Measurements from ENCODE around the gene FPR3. TPM values are rescaled to one million over a fixed set of nuclear protein-coding genes. Genes with fewer than 3 reads are reported as not detected.

Gene FPR3
- total and polyA plus RNA-seq, 10 of the 15 experiments (the other 5 are each of a cell fraction or from before 2014, with no cell fraction given) = not detected

DNA sequence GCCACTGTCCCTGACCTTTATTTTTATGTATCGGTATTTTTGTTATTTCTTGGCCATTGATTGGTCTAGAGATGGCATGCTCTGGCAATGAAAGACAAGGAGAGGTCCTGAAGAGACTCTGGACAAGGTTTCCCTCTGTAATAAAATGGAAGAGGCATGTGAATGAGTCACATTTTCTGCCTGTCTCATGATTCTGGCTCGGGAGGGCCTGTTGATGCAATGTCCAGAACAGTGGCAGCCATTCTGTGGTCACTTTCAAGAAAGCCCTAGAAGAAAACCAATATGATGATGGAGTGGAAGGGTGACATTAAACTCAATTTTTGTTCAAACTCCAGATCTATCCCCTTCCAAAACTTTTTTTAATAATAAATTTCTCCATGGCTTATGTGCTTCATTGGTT is 2.0 kb upstream of the FPR3 start:
- no peak for TF ChIP-seq ZNF274 (IDR thresholded peaks at IDR 0.05; ENCODE audit: insufficient read depth, insufficient read length)

DNA sequence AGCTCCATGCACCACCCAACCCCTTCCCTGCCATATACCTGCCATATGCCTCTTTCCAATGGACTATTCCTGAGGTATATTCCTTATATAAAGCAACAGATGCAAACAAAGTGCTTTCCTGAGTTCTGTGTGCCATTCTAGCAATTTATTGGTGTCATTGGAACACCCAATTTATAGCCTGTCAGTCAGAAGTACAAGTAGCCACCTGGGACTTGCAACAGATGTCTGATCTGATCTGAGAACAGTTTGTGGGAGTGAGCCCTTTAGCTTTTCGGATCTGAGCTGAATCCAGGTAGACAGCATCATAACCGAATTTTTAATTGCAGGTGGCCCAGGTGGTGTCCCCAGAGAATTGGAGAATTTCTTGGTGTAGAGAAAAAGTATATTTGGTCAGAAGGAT is 963 bp upstream of the FPR3 start:
- ChIA-PET RAD21 (ENCODE audit: unreplicated experiment) (no interaction called here), POLR2A (no interaction called here), CTCF (no interaction called here), SMC1A (ENCODE audit: uncharacterized antibody, unreplicated experiment) (no interaction called here)
- Histone ChIP-seq H3K27ac (ENCODE audit: control insufficient read depth, insufficient read depth) (no peak overlapping the region), H3K9ac (ENCODE audit: control insufficient read depth, insufficient read depth, low read length) (no peak overlapping the region), H3K79me2 (ENCODE audit: control insufficient read depth, insufficient read depth, low read length) (no peaks in the 10 kb centered on the region), H2AFZ (ENCODE audit: control insufficient read depth, low read depth, low read length) (no peak overlapping the region), H3K36me3 (ENCODE audit: control insufficient read depth in 2 of 2, insufficient read depth in 2 of 2, low read length in 1 of 2) (no peaks in the 10 kb centered on the region), H3K9me3 (replicated peaks; ENCODE audit: control insufficient read depth, insufficient read depth, low read length) (no peaks in the 10 kb centered on the region; the same call in 2 of the 3 replicates), H4K20me1 (ENCODE audit: control insufficient read depth, insufficient read depth) (no peaks in the 10 kb centered on the region), H3K4me2 (ENCODE audit: control insufficient read depth, insufficient read depth) (no peak overlapping the region), H3K27me3 (replicated peaks in 1 of 2; ENCODE audit: control insufficient read depth in 2 of 2, insufficient read depth in 2 of 2, low read length in 1 of 2) (no peaks in the 10 kb centered on the region), H3K4me1 (ENCODE audit: control insufficient read depth, insufficient read depth, low read length) (no peaks in the 10 kb centered on the region), H3K4me3 (no peak overlapping the region)
- FAIRE-seq = no peak
- in situ Hi-C loops (cut with MboI) (no loop called here), intact Hi-C loops (cut with micrococcal nuclease; ENCODE audit: unreplicated experiment) (no loop called here)
- WGBS (ENCODE audit: insufficient coverage, insufficient replicate concordance, low lambda C conversion rate, missing lambda C conversion rate) = 12% methylated on average over 2 of the region's 2 CpGs
- TF ChIP-seq MTA3 (IDR thresholded peaks at IDR 0.05; ENCODE audit: borderline replicate concordance, low read length) = no peak
- no peak for TF ChIP-seq EED (IDR thresholded peaks at IDR 0.05; ENCODE audit: low read depth)
- no peak for TF ChIP-seq YBX1 (IDR thresholded peaks at IDR 0.05)
- TF ChIP-seq SRF (IDR thresholded peaks at IDR 0.05; ENCODE audit: low read depth in 2 of 2, low read length in 2 of 2) = no peak
- TF ChIP-seq, protein P1, sequence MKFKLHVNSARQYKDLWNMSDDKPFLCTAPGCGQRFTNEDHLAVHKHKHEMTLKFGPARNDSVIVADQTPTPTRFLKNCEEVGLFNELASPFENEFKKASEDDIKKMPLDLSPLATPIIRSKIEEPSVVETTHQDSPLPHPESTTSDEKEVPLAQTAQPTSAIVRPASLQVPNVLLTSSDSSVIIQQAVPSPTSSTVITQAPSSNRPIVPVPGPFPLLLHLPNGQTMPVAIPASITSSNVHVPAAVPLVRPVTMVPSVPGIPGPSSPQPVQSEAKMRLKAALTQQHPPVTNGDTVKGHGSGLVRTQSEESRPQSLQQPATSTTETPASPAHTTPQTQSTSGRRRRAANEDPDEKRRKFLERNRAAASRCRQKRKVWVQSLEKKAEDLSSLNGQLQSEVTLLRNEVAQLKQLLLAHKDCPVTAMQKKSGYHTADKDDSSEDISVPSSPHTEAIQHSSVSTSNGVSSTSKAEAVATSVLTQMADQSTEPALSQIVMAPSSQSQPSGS (IDR thresholded peaks at IDR 0.05; ENCODE audit: low read length) = no peak
- no peak for TF ChIP-seq IKZF2 (IDR thresholded peaks at IDR 0.05)
- TF ChIP-seq, protein P2, sequence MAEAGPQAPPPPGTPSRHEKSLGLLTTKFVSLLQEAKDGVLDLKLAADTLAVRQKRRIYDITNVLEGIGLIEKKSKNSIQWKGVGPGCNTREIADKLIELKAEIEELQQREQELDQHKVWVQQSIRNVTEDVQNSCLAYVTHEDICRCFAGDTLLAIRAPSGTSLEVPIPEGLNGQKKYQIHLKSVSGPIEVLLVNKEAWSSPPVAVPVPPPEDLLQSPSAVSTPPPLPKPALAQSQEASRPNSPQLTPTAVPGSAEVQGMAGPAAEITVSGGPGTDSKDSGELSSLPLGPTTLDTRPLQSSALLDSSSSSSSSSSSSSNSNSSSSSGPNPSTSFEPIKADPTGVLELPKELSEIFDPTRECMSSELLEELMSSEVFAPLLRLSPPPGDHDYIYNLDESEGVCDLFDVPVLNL (IDR thresholded peaks at IDR 0.05; ENCODE audit: low read depth, low read length) = no peak
- TF ChIP-seq MTA2 (IDR thresholded peaks at IDR 0.05; ENCODE audit: low read depth) = no peak
- TF ChIP-seq MYB (IDR thresholded peaks at IDR 0.05; ENCODE audit: borderline replicate concordance, low read depth, low read length) = no peak
- TF ChIP-seq HDGF (IDR thresholded peaks at IDR 0.05) = no peak
- no peak for TF ChIP-seq MYC (IDR thresholded peaks at IDR 0.05; ENCODE audit: insufficient read depth, insufficient read length, insufficient replicate concordance, low read length, severe bottlenecking)
- TF ChIP-seq, protein P3, sequence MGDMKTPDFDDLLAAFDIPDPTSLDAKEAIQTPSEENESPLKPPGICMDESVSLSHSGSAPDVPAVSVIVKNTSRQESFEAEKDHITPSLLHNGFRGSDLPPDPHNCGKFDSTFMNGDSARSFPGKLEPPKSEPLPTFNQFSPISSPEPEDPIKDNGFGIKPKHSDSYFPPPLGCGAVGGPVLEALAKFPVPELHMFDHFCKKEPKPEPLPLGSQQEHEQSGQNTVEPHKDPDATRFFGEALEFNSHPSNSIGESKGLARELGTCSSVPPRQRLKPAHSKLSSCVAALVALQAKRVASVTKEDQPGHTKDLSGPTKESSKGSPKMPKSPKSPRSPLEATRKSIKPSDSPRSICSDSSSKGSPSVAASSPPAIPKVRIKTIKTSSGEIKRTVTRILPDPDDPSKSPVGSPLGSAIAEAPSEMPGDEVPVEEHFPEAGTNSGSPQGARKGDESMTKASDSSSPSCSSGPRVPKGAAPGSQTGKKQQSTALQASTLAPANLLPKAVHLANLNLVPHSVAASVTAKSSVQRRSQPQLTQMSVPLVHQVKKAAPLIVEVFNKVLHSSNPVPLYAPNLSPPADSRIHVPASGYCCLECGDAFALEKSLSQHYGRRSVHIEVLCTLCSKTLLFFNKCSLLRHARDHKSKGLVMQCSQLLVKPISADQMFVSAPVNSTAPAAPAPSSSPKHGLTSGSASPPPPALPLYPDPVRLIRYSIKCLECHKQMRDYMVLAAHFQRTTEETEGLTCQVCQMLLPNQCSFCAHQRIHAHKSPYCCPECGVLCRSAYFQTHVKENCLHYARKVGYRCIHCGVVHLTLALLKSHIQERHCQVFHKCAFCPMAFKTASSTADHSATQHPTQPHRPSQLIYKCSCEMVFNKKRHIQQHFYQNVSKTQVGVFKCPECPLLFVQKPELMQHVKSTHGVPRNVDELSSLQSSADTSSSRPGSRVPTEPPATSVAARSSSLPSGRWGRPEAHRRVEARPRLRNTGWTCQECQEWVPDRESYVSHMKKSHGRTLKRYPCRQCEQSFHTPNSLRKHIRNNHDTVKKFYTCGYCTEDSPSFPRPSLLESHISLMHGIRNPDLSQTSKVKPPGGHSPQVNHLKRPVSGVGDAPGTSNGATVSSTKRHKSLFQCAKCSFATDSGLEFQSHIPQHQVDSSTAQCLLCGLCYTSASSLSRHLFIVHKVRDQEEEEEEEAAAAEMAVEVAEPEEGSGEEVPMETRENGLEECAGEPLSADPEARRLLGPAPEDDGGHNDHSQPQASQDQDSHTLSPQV (IDR thresholded peaks at IDR 0.05) = no peak
- ATAC-seq = no peak
- no TSS peak for BruUV-seq (replicated peaks)
- DNase-seq (ENCODE audit: low read depth, low spot score) = no peak

More for the DNA sequence above, 2.0 kb upstream of the FPR3 start:
- Histone ChIP-seq H3K4me2 (ENCODE audit: control insufficient read depth, insufficient read depth) (no peak overlapping the region), H3K36me3 (ENCODE audit: control insufficient read depth in 2 of 2, insufficient read depth in 2 of 2, low read length in 1 of 2) (no peaks in the 10 kb centered on the region), H3K4me1 (ENCODE audit: control insufficient read depth, insufficient read depth, low read length) (no peaks in the 10 kb centered on the region), H3K4me3 (no peak overlapping the region), H3K9me3 (replicated peaks; ENCODE audit: control insufficient read depth, insufficient read depth, low read length) (no peaks in the 10 kb centered on the region; the same call in 2 of the 3 replicates), H3K27ac (ENCODE audit: control insufficient read depth, insufficient read depth) (no peak overlapping the region), H3K79me2 (ENCODE audit: control insufficient read depth, insufficient read depth, low read length) (no peaks in the 10 kb centered on the region), H2AFZ (ENCODE audit: control insufficient read depth, low read depth, low read length) (no peak overlapping the region), H3K9ac (ENCODE audit: control insufficient read depth, insufficient read depth, low read length) (no peak overlapping the region), H4K20me1 (ENCODE audit: control insufficient read depth, insufficient read depth) (no peaks in the 10 kb centered on the region), H3K27me3 (replicated peaks in 1 of 2; ENCODE audit: control insufficient read depth in 2 of 2, insufficient read depth in 2 of 2, low read length in 1 of 2) (no peaks in the 10 kb centered on the region)
- CTCF ChIA-PET = no interaction called here
- RAD21 ChIA-PET (ENCODE audit: unreplicated experiment) = no interaction called here
- SMC1A ChIA-PET (ENCODE audit: uncharacterized antibody, unreplicated experiment) = no interaction called here
- FAIRE-seq = no peak
- ATAC-seq = no peak
- intact Hi-C loops (cut with micrococcal nuclease; ENCODE audit: unreplicated experiment) = no loop called here
- 16% methylated on average over 2 of the region's 2 CpGs for WGBS (ENCODE audit: insufficient coverage, insufficient replicate concordance, low lambda C conversion rate, missing lambda C conversion rate)
- no TSS peak for BruUV-seq (replicated peaks)
- POLR2A ChIA-PET = no interaction called here
- in situ Hi-C loops (cut with MboI) = no loop called here
- DNase-seq (ENCODE audit: low read depth, low spot score) = no peak
